ENCODE measurements around the gene AWAT2.

The AWAT2 gene

GRCh38 chrX:70042399-70043371 is 7.1 kb downstream of the AWAT2 start:
- no peak for DNase-seq (ENCODE audit: low spot score)

- DNase-seq (ENCODE audit: low spot score) = no peak
Observed at GRCh38 chrX:70041993-70042392, 7.7 kb downstream of the AWAT2 start.

- no peak for DNase-seq (ENCODE audit: low spot score)
Observed at GRCh38 chrX:70039758-70040157, 10.0 kb downstream of the AWAT2 start.

- no peak for DNase-seq (ENCODE audit: low spot score)
Observed at GRCh38 chrX:70038951-70039350, 10.8 kb downstream of the AWAT2 start.

- no peak for DNase-seq (ENCODE audit: low spot score)
Observed at GRCh38 chrX:70038515-70038914, 11.2 kb downstream of the AWAT2 start.

GRCh38 chrX:70034646-70035045 is 15.1 kb downstream of the AWAT2 start:
- DNase-seq (ENCODE audit: low spot score) = no peak

- peak; percentile 12 for DNase-seq (ENCODE audit: low spot score)
Observed at GRCh38 chrX:70033348-70034051, 16.2 kb downstream of the AWAT2 start.

GRCh38 chrX:70032792-70033191 is 16.9 kb downstream of the AWAT2 start:
- DNase-seq (ENCODE audit: low spot score) = no peak

- DNase-seq (ENCODE audit: low spot score) = peak; percentile 32
Observed at GRCh38 chrX:70030301-70030767, 19.4 kb downstream of the AWAT2 start.

- DNase-seq (ENCODE audit: low spot score) = no peak
Observed at GRCh38 chrX:70029863-70030262, 19.9 kb downstream of the AWAT2 start.

GRCh38 chrX:70026851-70027200 is 22.9 kb downstream of the AWAT2 start:
- no peak for DNase-seq (ENCODE audit: low spot score)

- DNase-seq (ENCODE audit: low spot score) = no peak
Observed at GRCh38 chrX:70026112-70026850, 23.5 kb downstream of the AWAT2 start.

- no peak for DNase-seq (ENCODE audit: low spot score)
Observed at GRCh38 chrX:70025464-70025863, 24.3 kb downstream of the AWAT2 start.

GRCh38 chrX:70022616-70023015 is 27.1 kb downstream of the AWAT2 start:
- DNase-seq (ENCODE audit: low spot score) = no peak

- DNase-seq (ENCODE audit: low spot score) = no peak
Observed at GRCh38 chrX:70016513-70016912, 33.2 kb downstream of the AWAT2 start.

GRCh38 chrX:70013466-70014381 is 36.0 kb downstream of the AWAT2 start:
- no peak for DNase-seq (ENCODE audit: low spot score)

GRCh38 chrX:70012756-70013155 is 37.0 kb downstream of the AWAT2 start:
- no peak for DNase-seq (ENCODE audit: low spot score)

GRCh38 chrX:70009970-70010369 is 39.8 kb downstream of the AWAT2 start:
- no peak for DNase-seq (ENCODE audit: low spot score)

GRCh38 chrX:70009049-70009448 is 40.7 kb downstream of the AWAT2 start:
- DNase-seq (ENCODE audit: low spot score) = no peak

GRCh38 chrX:70007946-70008345 is 41.8 kb downstream of the AWAT2 start:
- DNase-seq (ENCODE audit: low spot score) = no peak

- no peak for DNase-seq (ENCODE audit: low spot score)
Observed at GRCh38 chrX:70001708-70002341, 47.9 kb downstream of the AWAT2 start.
